Astrocyte (in vitro differentiated cells and primary cell): ENCODE results near the gene PEX10. TPM values are rescaled to one million over a fixed set of nuclear protein-coding genes. Genes with fewer than 3 reads are reported as not detected.

Experiments
- DNase-seq: peaks from one replicate; pipeline ENCODE4 v3.0.0-alpha.2; 2010; ENCODE audit warnings: low read depth
- FAIRE-seq: peaks from 2 replicates; lab custom pipeline; 2011; peaks lifted over from hg19 to GRCh38; lab: Jason Lieb, UNC
- H2AFZ ChIP-seq: 2 replicates; pipeline ENCODE4 v1.6.0; 2012; ENCODE audit warnings: low read depth, low read length, inconsistent platforms
- H3K27ac ChIP-seq: 2 replicates; pipeline ENCODE4 v1.5.1; 2011; ENCODE audit warnings: low read depth, low read length, inconsistent platforms
- H3K27me3 ChIP-seq: 2 replicates; pipeline ENCODE4 v1.6.0; 2011; ENCODE audit warnings: low read length, inconsistent platforms; ENCODE audit not compliant: insufficient read depth
- H3K36me3 ChIP-seq: 2 replicates; pipeline ENCODE4 v1.5.1; 2011; ENCODE audit warnings: low read length, inconsistent platforms; ENCODE audit not compliant: insufficient read depth
- H3K4me1 ChIP-seq: 2 replicates; pipeline ENCODE4 v1.5.1; 2011; ENCODE audit warnings: low read length, inconsistent platforms; ENCODE audit not compliant: insufficient read depth
- H3K4me2 ChIP-seq: 2 replicates; pipeline ENCODE4 v1.6.0; 2012; ENCODE audit warnings: low read length, inconsistent platforms
- H3K4me3 ChIP-seq: 2 replicates; pipeline ENCODE4 v1.5.1; 2011; ENCODE audit warnings: low read depth, mild to moderate bottlenecking, low read length, inconsistent platforms; ENCODE audit not compliant: insufficient read depth
- H3K79me2 ChIP-seq: 2 replicates; pipeline ENCODE4 v1.6.0; 2012; ENCODE audit warnings: mild to moderate bottlenecking, low read length, inconsistent platforms; ENCODE audit not compliant: insufficient read depth
- H3K9ac ChIP-seq: 2 replicates; pipeline ENCODE4 v1.6.0; 2012; ENCODE audit warnings: mild to moderate bottlenecking, low read length, inconsistent platforms
- H3K9me3 ChIP-seq: 2 replicates; pipeline ENCODE4 v1.5.1; 2012; ENCODE audit warnings: low read depth, mild to moderate bottlenecking, low read length, inconsistent platforms; ENCODE audit not compliant: insufficient read depth
- H4K20me1 ChIP-seq: 2 replicates; pipeline ENCODE4 v1.6.0; 2012; ENCODE audit warnings: low read length, inconsistent platforms; ENCODE audit not compliant: insufficient read depth
- H3K27ac Mint-ChIP-seq: one replicate; pipeline ENCODE4 v1.8.0; 2021; ENCODE audit warnings: mild to moderate bottlenecking, mixed read lengths; ENCODE audit not compliant: unreplicated experiment
- H3K27me3 Mint-ChIP-seq: one replicate; pipeline ENCODE4 v1.8.0; 2021; ENCODE audit warnings: low read depth, mixed read lengths; ENCODE audit not compliant: unreplicated experiment
- H3K36me3 Mint-ChIP-seq: one replicate; pipeline ENCODE4 v1.8.0; 2021; ENCODE audit warnings: low read depth, mixed read lengths; ENCODE audit not compliant: unreplicated experiment
- H3K4me1 Mint-ChIP-seq: one replicate; pipeline ENCODE4 v1.8.0; 2021; ENCODE audit warnings: low read depth, mixed read lengths; ENCODE audit not compliant: unreplicated experiment
- H3K4me3 Mint-ChIP-seq: one replicate; pipeline ENCODE4 v1.8.0; 2021; ENCODE audit warnings: mild to moderate bottlenecking, moderate library complexity, mixed read lengths; ENCODE audit not compliant: unreplicated experiment
- H3K9me3 Mint-ChIP-seq: one replicate; pipeline ENCODE4 v1.8.0; 2021; ENCODE audit warnings: mild to moderate bottlenecking, mixed read lengths; ENCODE audit not compliant: unreplicated experiment
- CTCF ChIP-seq: IDR thresholded peaks from 2 replicates; pipeline ENCODE4 v1.5.1; 2011; ENCODE audit warnings: low read depth, mild to moderate bottlenecking, inconsistent platforms, low read length, moderate library complexity; ENCODE audit not compliant: insufficient read depth
- EZH2 ChIP-seq: IDR thresholded peaks from 2 replicates; pipeline ENCODE4 v1.6.1; 2012; ENCODE audit warnings: mild to moderate bottlenecking, low read length, inconsistent platforms; ENCODE audit not compliant: insufficient read depth
- total RNA-seq: library from RNA; stranded (reverse); gene quantifications from 2 replicates; pipeline ENCODE4 v1.2.1, GENCODE V29; 2021

Gene PEX10
- total RNA-seq, 1 donor from 2014 or later: 16.6 TPM

DNA sequence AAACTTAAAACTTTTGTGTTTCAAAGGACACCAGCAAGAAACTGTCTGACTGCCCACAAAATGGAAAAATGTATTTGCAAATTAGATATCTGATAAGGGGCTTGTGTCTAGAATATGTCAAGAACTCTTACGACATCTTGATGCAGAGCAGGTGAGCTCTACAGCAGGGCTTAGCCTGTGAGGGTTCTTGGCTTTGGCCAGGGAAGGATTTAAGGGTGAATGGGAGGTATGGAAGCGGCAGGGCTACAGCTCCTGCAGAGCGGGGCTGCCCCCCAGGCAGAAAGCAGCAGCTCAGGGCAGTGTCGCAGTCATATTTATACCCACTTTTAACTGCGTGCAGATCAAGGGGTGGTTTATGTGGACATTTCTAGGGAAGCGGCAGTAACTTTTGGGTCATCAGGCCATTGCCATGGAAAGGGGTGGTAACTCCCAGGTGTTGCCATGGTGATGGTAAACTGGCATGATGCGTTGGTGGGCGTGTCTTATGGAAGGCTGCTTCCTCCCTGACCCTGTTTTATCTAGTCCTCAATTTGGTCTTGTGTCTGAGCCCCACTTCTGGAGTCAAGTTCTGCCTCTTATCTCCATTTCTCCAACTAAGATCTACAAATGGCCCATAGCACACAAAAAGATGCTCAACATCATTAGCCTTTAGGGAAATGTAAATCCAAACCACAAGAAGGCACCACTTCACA, 44.2 kb downstream of the PEX10 start:
- H3K4me3 ChIP-seq: no peak overlapping the region
- no peak overlapping the region for H3K4me2 ChIP-seq
- H2AFZ ChIP-seq: no peak overlapping the region
- no peak overlapping the region for H3K9ac ChIP-seq
- FAIRE-seq (no peak), DNase-seq (no peak)
- TF ChIP-seq CTCF (no peak), EZH2 (no peak)
- Mint-ChIP-seq H3K9me3 (peaks cover 3% of the 10 kb centered on the region), H3K27me3 (no peaks in the 10 kb centered on the region), H3K4me1 (no peaks in the 10 kb centered on the region), H3K27ac (peak overlapping the region; percentile 12), H3K36me3 (peaks cover 8% of the 10 kb centered on the region), H3K4me3 (no peak overlapping the region)
- no peaks in the 10 kb centered on the region for H3K79me2 ChIP-seq
- no peaks in the 10 kb centered on the region for H3K4me1 ChIP-seq
- H3K9me3 ChIP-seq: no peaks in the 10 kb centered on the region
- no peak overlapping the region for H3K27ac ChIP-seq
- no peaks in the 10 kb centered on the region for H3K36me3 ChIP-seq
- no peaks in the 10 kb centered on the region for H4K20me1 ChIP-seq
- H3K27me3 ChIP-seq: no peaks in the 10 kb centered on the region

- Mint-ChIP-seq H3K27me3 (no peaks in the 10 kb centered on the region), H3K36me3 (peaks cover 12% of the 10 kb centered on the region), H3K4me3 (no peak overlapping the region), H3K9me3 (peaks cover 9% of the 10 kb centered on the region), H3K27ac (no peak overlapping the region), H3K4me1 (no peaks in the 10 kb centered on the region)
- TF ChIP-seq EZH2: no peak
- no peak for TF ChIP-seq CTCF
- Histone ChIP-seq H3K9me3 (no peaks in the 10 kb centered on the region), H4K20me1 (no peaks in the 10 kb centered on the region), H2AFZ (no peak overlapping the region), H3K4me2 (no peak overlapping the region), H3K9ac (no peak overlapping the region), H3K4me3 (no peak overlapping the region), H3K4me1 (no peaks in the 10 kb centered on the region), H3K36me3 (no peaks in the 10 kb centered on the region), H3K27me3 (no peaks in the 10 kb centered on the region), H3K27ac (no peak overlapping the region), H3K79me2 (no peaks in the 10 kb centered on the region)
- no peak for FAIRE-seq
- no peak for DNase-seq
Measured at GRCh38 chr1:2363847-2364513, 48.4 kb downstream of the PEX10 start.
